GM21526 (cell line): ENCODE results near the gene OVCH1.
A peak's percentile ranks its signal among the peaks of the same experiment; 100 is the strongest.
"Not testable (repeated sequence)": the region's sequence is repeated elsewhere in the genome, so short reads cannot be mapped to it uniquely, and the experiment has no call there.

ENCODE experiments used
- ATAC-seq: cut with Tn5 transposase; IDR thresholded peaks from one replicate; pipeline ENCODE4 v1.9.1; 2021; ENCODE audit warnings: moderate library complexity; ENCODE audit not compliant: unreplicated experiment, low FRiP score

OVCH1 gene

DNA sequence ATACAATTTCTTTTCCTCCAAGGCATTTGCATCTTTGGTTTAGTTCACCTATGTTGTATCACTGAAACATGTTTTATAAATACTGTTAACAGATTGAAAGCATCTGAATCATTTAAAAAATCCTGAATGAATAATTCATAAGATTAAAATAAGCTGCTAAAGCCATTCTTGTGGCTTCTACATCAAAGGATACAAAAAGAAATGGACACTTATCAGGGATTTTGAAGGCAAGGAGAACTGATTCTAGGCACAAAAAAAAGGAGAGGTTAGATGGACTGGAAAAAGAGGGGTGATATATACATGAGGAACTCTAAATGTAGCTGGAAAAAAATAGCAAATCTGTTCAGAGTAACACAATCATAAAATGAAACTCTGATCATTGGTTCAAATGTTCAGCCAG, 5.8 kb upstream of the OVCH1 start:
- ATAC-seq, result no peak

DNA sequence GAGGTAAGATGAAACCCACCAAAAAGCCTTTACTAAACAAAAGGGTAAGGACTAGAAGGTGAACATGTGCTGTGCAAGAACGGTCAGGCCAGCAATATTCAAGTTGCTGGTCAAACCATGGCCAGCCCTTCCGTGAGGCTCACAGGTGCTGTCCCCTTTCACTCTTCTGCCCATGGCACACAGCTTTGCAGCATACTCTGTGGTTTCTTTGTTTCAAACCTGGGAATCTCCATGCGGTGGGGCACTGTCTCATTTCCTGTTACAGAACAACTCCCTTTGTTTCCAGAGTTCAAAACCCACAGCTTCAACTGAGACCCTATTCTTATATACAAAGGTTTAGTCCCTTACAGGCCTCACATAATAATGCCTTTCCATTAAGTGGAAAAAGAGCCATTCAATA, 1.7 kb upstream of the OVCH1 start:
- ATAC-seq, result no peak

GRCh38 chr12:29492891-29493290, 4.6 kb downstream of the OVCH1 start:
- no peak for ATAC-seq

- no peak for ATAC-seq
Measured at GRCh38 chr12:29486972-29487371, 10.5 kb downstream of the OVCH1 start.

DNA sequence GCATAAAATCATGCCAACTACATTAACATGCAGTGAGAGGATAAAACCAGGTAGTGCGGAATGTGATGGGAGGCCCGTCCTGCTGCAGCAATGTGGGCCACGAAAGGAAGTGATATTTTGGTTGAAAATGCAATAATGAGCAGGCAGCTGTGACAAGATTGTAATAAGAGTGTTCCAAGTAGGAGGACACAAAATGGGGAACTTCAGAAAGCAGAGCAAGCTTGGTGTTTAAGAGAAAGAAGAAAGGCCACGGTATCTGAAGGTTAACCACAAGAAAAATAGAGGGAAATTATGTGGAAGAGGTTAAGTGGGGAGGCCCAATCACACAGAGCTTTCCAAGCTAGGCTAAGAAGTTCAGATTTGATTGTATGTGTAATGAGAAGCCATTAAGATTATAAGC, 34.3 kb downstream of the OVCH1 start:
- no peak for ATAC-seq

- no peak for ATAC-seq
Measured at GRCh38 chr12:29460082-29460481, 37.4 kb downstream of the OVCH1 start.

DNA sequence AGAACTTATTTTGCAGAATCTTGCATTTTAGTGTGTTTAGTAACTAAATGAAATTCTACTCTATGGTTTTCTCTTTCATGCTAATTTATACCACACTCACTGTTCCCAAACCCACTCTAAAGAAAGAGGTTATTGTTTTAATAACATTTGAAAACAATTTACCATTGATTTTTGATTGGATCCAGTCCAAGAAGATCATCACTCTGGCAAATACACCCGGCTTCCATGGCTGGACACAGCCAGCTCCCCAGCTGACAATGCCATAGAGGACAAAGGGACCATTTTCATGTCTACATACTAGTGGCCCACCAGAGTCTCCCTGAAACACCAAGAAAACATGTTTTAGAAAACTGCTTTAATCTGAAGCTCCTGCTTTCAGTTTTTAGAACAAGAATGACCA, 42.4 kb downstream of the OVCH1 start:
- ATAC-seq, result no peak

- ATAC-seq, result no peak
Measured at GRCh38 chr12:29451888-29452287, 45.6 kb downstream of the OVCH1 start.

- ATAC-seq, result no peak
Measured at GRCh38 chr12:29448157-29448556, 49.3 kb downstream of the OVCH1 start.

- ATAC-seq, result no peak
Measured at GRCh38 chr12:29447285-29447975, 50.1 kb downstream of the OVCH1 start.

GRCh38 chr12:29439506-29439905, 58.0 kb downstream of the OVCH1 start:
- ATAC-seq, result no peak

- ATAC-seq, result no peak
Measured at GRCh38 chr12:29438752-29439408, 58.6 kb downstream of the OVCH1 start.

DNA sequence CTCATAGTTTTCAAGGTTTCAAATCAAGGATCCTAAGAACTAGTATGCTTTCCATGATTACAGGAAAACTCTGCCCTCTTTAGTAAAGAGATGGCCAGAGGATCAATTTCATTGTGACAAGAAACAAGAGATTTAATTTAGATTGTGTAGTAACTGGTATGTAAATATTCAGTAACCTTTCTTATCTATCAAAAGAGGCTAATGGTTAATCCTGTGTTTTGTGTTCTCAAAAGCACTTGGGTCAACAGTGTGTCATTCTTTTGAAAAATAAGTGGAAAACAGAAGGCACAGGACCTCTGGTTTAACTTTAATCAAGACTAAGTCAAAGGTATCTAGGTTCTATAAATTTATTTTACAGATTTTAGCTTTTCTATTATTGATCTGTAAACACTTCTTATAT, 59.9 kb downstream of the OVCH1 start:
- no peak for ATAC-seq

DNA sequence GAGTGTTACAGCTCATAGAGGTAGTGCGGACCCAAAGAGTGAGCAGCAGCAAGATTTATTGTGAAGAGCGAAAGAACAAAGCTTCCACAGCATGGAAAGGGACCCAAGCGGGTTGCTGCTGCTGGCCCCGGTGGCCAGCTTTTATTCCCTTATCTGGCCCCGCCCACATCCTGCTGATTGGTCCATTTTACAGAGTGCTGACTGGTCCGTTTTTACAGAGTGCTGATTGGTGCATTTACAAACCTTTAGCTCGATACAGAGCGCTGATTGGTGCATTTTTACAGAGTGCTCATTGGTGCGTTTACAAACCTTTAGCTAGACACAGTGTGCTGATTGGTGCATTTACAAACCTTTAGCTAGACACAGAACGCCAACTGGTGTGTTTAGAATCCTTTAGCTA, 60.7 kb downstream of the OVCH1 start:
- ATAC-seq, result not testable (repeated sequence)

DNA sequence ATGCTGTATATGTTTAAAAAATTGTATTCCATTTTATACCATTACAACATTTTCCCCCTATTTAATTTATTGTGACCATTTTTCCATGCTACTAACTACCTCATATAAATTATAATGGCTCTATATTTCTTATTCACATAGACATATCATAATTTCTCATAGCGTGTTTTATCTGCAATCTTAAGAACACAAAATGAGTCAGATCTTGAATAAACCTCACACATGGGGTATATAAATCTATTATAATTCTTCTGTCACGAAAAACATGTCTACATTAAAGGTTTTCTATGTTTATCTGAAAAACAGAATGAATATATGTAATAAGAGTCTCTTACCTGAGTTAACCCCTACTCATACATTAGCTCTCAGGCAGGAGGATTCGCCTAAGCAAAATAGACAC, 66.0 kb downstream of the OVCH1 start:
- no peak for ATAC-seq

DNA sequence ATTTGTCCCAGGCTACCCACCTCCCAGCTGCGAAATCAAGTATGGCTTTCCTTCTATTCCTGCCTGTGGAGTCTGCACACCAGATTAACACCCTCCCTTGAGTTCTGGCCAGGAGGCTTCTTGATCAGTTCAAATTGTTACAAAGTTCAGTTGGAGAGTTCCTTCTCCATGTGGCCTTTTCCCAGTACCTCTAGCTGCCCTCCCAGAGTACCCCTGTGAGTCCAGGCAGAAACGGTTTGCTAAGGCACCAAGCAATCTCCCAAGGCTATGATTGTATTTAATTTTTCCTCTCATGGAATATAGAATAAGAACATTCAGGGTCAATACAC, 66.8 kb downstream of the OVCH1 start:
- no peak for ATAC-seq

GRCh38 chr12:29429999-29430715, 67.3 kb downstream of the OVCH1 start:
- no peak for ATAC-seq

DNA sequence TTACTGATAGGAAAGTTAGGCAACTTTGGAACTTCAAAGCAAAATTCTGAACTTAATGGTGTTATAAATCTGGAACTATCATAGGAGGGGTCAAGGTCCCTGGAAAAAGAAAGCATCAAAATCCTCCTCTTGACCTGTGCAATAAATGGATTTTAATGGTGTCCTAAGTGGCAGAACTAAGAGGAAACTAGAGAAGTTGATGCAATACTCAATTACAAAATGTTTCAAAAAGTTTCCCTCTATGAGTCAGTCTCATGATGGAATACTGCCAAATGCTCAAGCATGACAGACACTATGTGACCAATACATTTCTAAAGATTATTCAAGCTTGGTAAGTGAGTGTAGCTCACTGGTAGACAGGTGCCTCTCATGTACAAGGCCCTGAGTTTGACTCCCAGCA, 68.9 kb downstream of the OVCH1 start:
- no peak for ATAC-seq

- ATAC-seq, result peak; percentile 99
Measured at GRCh38 chr12:29427964-29428363, 69.5 kb downstream of the OVCH1 start.

- ATAC-seq, result no peak
Measured at GRCh38 chr12:29426498-29426897, 71.0 kb downstream of the OVCH1 start.

GRCh38 chr12:29425722-29426121, 71.8 kb downstream of the OVCH1 start:
- no peak for ATAC-seq

- no peak for ATAC-seq
Measured at GRCh38 chr12:29416748-29417147, 80.7 kb downstream of the OVCH1 start.
